ENCODE data around the gene USO1. TPM values are rescaled to one million over a fixed set of nuclear protein-coding genes. Genes with fewer than 3 reads are reported as not detected.

USO1 gene
- total and polyA plus RNA-seq, 2 experiments from 2014 or later: 113 to 277 TPM

GRCh38 chr4:75834772-75835154, 110.4 kb downstream of the USO1 start:
- Histone ChIP-seq H3K4me3 (no peak overlapping the region), H3F3A (replicated peaks; ENCODE audit: low read depth) (no peaks in the 10 kb centered on the region), H3K9me2 (ENCODE audit: insufficient read depth) (no peaks in the 10 kb centered on the region), H3K27ac (ENCODE audit: low read depth) (no peak overlapping the region), H3K4me2 (no peak overlapping the region), H3K27me3 (ENCODE audit: insufficient read depth) (no peaks in the 10 kb centered on the region), H4K20me1 (replicated peaks; ENCODE audit: insufficient read depth) (no peaks in the 10 kb centered on the region), H3K79me2 (replicated peaks; ENCODE audit: insufficient read depth) (no peaks in the 10 kb centered on the region), H2AFZ (0 out of 2 replicates have a peak overlapping the region, but pooled peaks have one; percentile 33), H3K4me1 (ENCODE audit: insufficient read depth) (peaks cover 15% of the 10 kb centered on the region), H3K36me3 (ENCODE audit: insufficient read depth) (no peaks in the 10 kb centered on the region)
- Mint-ChIP-seq H3K9me3 (no peaks in the 10 kb centered on the region), H3K36me3 (ENCODE audit: low read depth) (0 out of 3 replicates have a peak, but pooled peaks cover 4% of the 10 kb centered on the region), H3K4me3 (no peak overlapping the region), H3K27ac (no peak overlapping the region), H3K27me3 (ENCODE audit: insufficient read depth, low read depth, poor library complexity) (peaks cover 4% of the 10 kb centered on the region), H3K4me1 (peaks cover 21% of the 10 kb centered on the region)
- no peak for DNase-seq (ENCODE audit: low spot score)
- no peak for ATAC-seq
- TF ChIP-seq NANOG (IDR thresholded peaks at IDR 0.05; ENCODE audit: borderline replicate concordance) (no peak), EZH2phosphoT487 (IDR thresholded peaks at IDR 0.05; ENCODE audit: unreplicated experiment) (no peak), CREB1 (CRISPR knock-in tag; IDR thresholded peaks at IDR 0.05; ENCODE audit: low read depth) (no peak), ETS1 (IDR thresholded peaks at IDR 0.05) (no peak), ZNF331 (CRISPR knock-in tag; IDR thresholded peaks at IDR 0.05; ENCODE audit: low read depth) (no peak), EZH2 (IDR thresholded peaks at IDR 0.05; ENCODE audit: low read depth, unreplicated experiment) (no peak), STAT1 (IDR thresholded peaks at IDR 0.05; ENCODE audit: unreplicated experiment) (no peak)
- TF ChIP-seq, protein P1, sequence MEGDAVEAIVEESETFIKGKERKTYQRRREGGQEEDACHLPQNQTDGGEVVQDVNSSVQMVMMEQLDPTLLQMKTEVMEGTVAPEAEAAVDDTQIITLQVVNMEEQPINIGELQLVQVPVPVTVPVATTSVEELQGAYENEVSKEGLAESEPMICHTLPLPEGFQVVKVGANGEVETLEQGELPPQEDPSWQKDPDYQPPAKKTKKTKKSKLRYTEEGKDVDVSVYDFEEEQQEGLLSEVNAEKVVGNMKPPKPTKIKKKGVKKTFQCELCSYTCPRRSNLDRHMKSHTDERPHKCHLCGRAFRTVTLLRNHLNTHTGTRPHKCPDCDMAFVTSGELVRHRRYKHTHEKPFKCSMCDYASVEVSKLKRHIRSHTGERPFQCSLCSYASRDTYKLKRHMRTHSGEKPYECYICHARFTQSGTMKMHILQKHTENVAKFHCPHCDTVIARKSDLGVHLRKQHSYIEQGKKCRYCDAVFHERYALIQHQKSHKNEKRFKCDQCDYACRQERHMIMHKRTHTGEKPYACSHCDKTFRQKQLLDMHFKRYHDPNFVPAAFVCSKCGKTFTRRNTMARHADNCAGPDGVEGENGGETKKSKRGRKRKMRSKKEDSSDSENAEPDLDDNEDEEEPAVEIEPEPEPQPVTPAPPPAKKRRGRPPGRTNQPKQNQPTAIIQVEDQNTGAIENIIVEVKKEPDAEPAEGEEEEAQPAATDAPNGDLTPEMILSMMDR (conservative IDR thresholded peaks at IDR 0.05; ENCODE audit: low read depth in 2 of 2): no peak

- no peak overlapping the region for H3K4me2 ChIP-seq
- peak; percentile 46 for DNase-seq (ENCODE audit: low spot score)
- H3K4me1 ChIP-seq (ENCODE audit: insufficient read depth): peaks cover 8% of the 10 kb centered on the region; the same call in 1 of the 2 replicates
- no peak overlapping the region for H3K27ac ChIP-seq (ENCODE audit: low read depth)
- Mint-ChIP-seq H3K4me1 (peaks cover 24% of the 10 kb centered on the region; the same call in 2 of the 3 replicates), H3K9me3 (peaks cover 2% of the 10 kb centered on the region; the same call in 1 of the 3 replicates), H3K4me3 (no peak overlapping the region), H3K36me3 (ENCODE audit: low read depth) (no peaks in the 10 kb centered on the region), H3K27ac (peak overlapping the region; percentile 62; the same call in 1 of the 2 replicates), H3K27me3 (ENCODE audit: insufficient read depth, low read depth, poor library complexity) (no peaks in the 10 kb centered on the region)
- ATAC-seq: peak; percentile 47
- H4K20me1 ChIP-seq (replicated peaks; ENCODE audit: insufficient read depth): no peaks in the 10 kb centered on the region
- H3K9me2 ChIP-seq (ENCODE audit: insufficient read depth): no peaks in the 10 kb centered on the region
- H3K79me2 ChIP-seq (replicated peaks; ENCODE audit: insufficient read depth): no peaks in the 10 kb centered on the region
- no peaks in the 10 kb centered on the region for H3K27me3 ChIP-seq (ENCODE audit: insufficient read depth)
- H3K36me3 ChIP-seq (ENCODE audit: insufficient read depth): no peaks in the 10 kb centered on the region
- no peak for TF ChIP-seq EZH2phosphoT487 (IDR thresholded peaks at IDR 0.05; ENCODE audit: unreplicated experiment)
- no peak for TF ChIP-seq STAT1 (IDR thresholded peaks at IDR 0.05; ENCODE audit: unreplicated experiment)
- TF ChIP-seq ZNF114 (CRISPR knock-in tag; IDR thresholded peaks at IDR 0.05): no peak
- no peak for TF ChIP-seq ETS1 (IDR thresholded peaks at IDR 0.05)
- no peak for TF ChIP-seq POLR2AphosphoS5 (IDR thresholded peaks at IDR 0.05; ENCODE audit: low read depth)
- H3K4me3 ChIP-seq: no peak overlapping the region
- H2AFZ ChIP-seq: peak overlapping the region; percentile 70
- H3F3A ChIP-seq (replicated peaks; ENCODE audit: low read depth): no peaks in the 10 kb centered on the region
These were observed 117.5 kb downstream of the USO1 start for GRCh38 chr4:75841641-75842520.

All from GM23338 (cell line).